A673 (cell line): ENCODE data around the gene SIGLEC6. TPM values are rescaled to one million over a fixed set of nuclear protein-coding genes. Genes with fewer than 3 reads are reported as not detected.

Experiments used
- BruUV-seq: library from RNA; stranded (reverse); fragments of 400-500 nt; replicated peaks from 2 replicates; lab custom pipeline; 2021; lab: Mats Ljungman, UMichigan
- CTCF ChIA-PET: fragments of 300-600 bp; sonication (Branson Sonifier 250); formaldehyde crosslinking; loops from one replicate; lab custom pipeline; 2022; ENCODE audit warnings: antibody characterized with exemption; lab: Charles Lee
- POLR2A ChIA-PET: fragments of 300-600 bp; sonication (Branson Sonifier 250); formaldehyde crosslinking; loops from one replicate; lab custom pipeline; 2022; ENCODE audit warnings: antibody characterized with exemption; ENCODE audit not compliant: low non-redundant PET; lab: Charles Lee
- DNase-seq: peaks from one replicate; pipeline ENCODE4 v3.0.0-alpha.2; 2015; ENCODE audit warnings: low spot score
- H3K27ac ChIP-seq: fragments of 200-600 bp; sonication (generic); 2 replicates; pipeline ENCODE4 v1.5.1; 2016; ENCODE audit warnings: mixed run types, low read depth, mild to moderate bottlenecking, mixed read lengths, antibody characterized with exemption, low read length; ENCODE audit not compliant: poor library complexity, severe bottlenecking
- H3K27me3 ChIP-seq: fragments of 200-600 bp; sonication (generic); replicated peaks from 2 replicates; pipeline ENCODE4 v1.6.1; 2017; ENCODE audit warnings: mixed run types, low read depth, mild to moderate bottlenecking, mixed read lengths, antibody characterized with exemption, low read length; ENCODE audit not compliant: insufficient read depth, poor library complexity
- H3K36me3 ChIP-seq: fragments of 200-600 bp; sonication (generic); 2 replicates; pipeline ENCODE4 v1.6.1; 2016; ENCODE audit warnings: mixed run types, mild to moderate bottlenecking, mixed read lengths, antibody characterized with exemption, low read length; ENCODE audit not compliant: insufficient read depth, poor library complexity, severe bottlenecking
- H3K4me1 ChIP-seq: fragments of 200-600 bp; sonication (generic); 2 replicates; pipeline ENCODE4 v1.6.1; 2017; ENCODE audit warnings: mixed run types, mild to moderate bottlenecking, mixed read lengths, antibody characterized with exemption, low read length; ENCODE audit not compliant: insufficient read depth, poor library complexity, severe bottlenecking
- H3K4me3 ChIP-seq: fragments of 200-600 bp; sonication (generic); 2 replicates; pipeline ENCODE4 v1.5.1; 2016; ENCODE audit warnings: low read depth, mixed run types, mild to moderate bottlenecking, mixed read lengths, low read length; ENCODE audit not compliant: poor library complexity, severe bottlenecking
- H3K9me3 ChIP-seq: fragments of 200-600 bp; sonication (generic); 2 replicates; pipeline ENCODE4 v1.6.1; 2016; ENCODE audit warnings: mixed run types, low read depth, mild to moderate bottlenecking, mixed read lengths, antibody characterized with exemption, low read length; ENCODE audit not compliant: poor library complexity, severe bottlenecking
- EZH2 ChIP-seq: fragments of 200-600 bp; sonication (generic); IDR thresholded peaks from 2 replicates; pipeline ENCODE4 v1.6.1; 2017; ENCODE audit warnings: borderline replicate concordance, low read depth, mild to moderate bottlenecking, mixed read lengths, antibody characterized with exemption, low read length; ENCODE audit not compliant: poor library complexity, severe bottlenecking
- intact Hi-C: fragments of 100-400 bp; cut with micrococcal nuclease; formaldehyde crosslinking; loops from one replicate; pipeline ENCODE4 v1.10.0; 2022; ENCODE audit not compliant: unreplicated experiment
- total RNA-seq: library from RNA; stranded (reverse); gene quantifications from 2 replicates; pipeline ENCODE4 v1.2.3, GENCODE V29; 2021
- TF ChIP-seq, protein P1 (sequence below): fragments of 300-800, 200-600 bp; sonication (generic); conservative IDR thresholded peaks from 2 replicates; pipeline ENCODE4 v1.5.1; 2017; ENCODE audit warnings: low read depth, mild to moderate bottlenecking, antibody characterized with exemption, low read length, moderate library complexity, mixed read lengths

The SIGLEC6 gene
- total RNA-seq, 1 experiment from 2014 or later, result not detected

GRCh38 chr19:51497666-51498065 is 33.8 kb downstream of the SIGLEC6 start:
- Histone ChIP-seq H3K4me1 (no peaks in the 10 kb centered on the region), H3K27ac (no peak overlapping the region), H3K4me3 (no peak overlapping the region), H3K36me3 (no peaks in the 10 kb centered on the region), H3K9me3 (no peaks in the 10 kb centered on the region), H3K27me3 (peaks cover 17% of the 10 kb centered on the region)
- ChIA-PET CTCF (no interaction called here), POLR2A (no interaction called here)
- TF ChIP-seq, protein P1, sequence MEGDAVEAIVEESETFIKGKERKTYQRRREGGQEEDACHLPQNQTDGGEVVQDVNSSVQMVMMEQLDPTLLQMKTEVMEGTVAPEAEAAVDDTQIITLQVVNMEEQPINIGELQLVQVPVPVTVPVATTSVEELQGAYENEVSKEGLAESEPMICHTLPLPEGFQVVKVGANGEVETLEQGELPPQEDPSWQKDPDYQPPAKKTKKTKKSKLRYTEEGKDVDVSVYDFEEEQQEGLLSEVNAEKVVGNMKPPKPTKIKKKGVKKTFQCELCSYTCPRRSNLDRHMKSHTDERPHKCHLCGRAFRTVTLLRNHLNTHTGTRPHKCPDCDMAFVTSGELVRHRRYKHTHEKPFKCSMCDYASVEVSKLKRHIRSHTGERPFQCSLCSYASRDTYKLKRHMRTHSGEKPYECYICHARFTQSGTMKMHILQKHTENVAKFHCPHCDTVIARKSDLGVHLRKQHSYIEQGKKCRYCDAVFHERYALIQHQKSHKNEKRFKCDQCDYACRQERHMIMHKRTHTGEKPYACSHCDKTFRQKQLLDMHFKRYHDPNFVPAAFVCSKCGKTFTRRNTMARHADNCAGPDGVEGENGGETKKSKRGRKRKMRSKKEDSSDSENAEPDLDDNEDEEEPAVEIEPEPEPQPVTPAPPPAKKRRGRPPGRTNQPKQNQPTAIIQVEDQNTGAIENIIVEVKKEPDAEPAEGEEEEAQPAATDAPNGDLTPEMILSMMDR, result no peak
- no peak for TF ChIP-seq EZH2
- BruUV-seq, result no TSS peak
- intact Hi-C loops, result no loop called here
- no peak for DNase-seq

GRCh38 chr19:51493776-51494175 is 37.7 kb downstream of the SIGLEC6 start:
- no peaks in the 10 kb centered on the region for H3K4me1 ChIP-seq
- no peak overlapping the region for H3K4me3 ChIP-seq
- no peak overlapping the region for H3K27ac ChIP-seq
- intact Hi-C loops, result no loop called here
- no peaks in the 10 kb centered on the region for H3K36me3 ChIP-seq
- H3K9me3 ChIP-seq, result no peaks in the 10 kb centered on the region
- TF ChIP-seq EZH2, result no peak
- TF ChIP-seq, protein P1, result no peak
- no TSS peak for BruUV-seq
- ChIA-PET POLR2A (no interaction called here), CTCF (no interaction called here)
- peaks cover 47% of the 10 kb centered on the region for H3K27me3 ChIP-seq
- no peak for DNase-seq

DNA sequence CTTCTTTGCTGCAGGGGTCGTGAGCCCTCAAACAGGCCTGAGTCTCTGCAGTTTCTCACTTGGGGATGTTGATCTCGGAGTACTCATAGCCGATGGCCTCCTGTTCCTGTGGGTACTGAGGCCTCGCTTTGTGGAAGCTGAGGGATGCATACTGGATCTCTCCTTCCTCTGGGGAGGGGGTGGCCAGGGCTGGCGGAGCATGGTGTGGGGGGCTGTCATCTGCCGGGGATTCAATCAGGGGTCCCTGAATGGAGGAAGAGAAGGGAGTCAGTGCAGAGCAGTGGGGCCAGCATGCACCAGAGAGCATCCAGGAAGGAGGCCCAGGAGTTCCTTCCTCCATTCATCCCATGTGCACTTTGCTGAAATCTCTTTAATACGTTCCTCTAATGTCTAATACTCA is 39.9 kb downstream of the SIGLEC6 start:
- no peak for TF ChIP-seq EZH2
- TF ChIP-seq, protein P1, result no peak

More for the DNA sequence above, 39.9 kb downstream of the SIGLEC6 start:
- H3K27ac ChIP-seq, result no peak overlapping the region
- intact Hi-C loops, result no loop called here
- ChIA-PET POLR2A (no interaction called here), CTCF (no interaction called here)
- H3K4me3 ChIP-seq, result no peak overlapping the region
- no peaks in the 10 kb centered on the region for H3K36me3 ChIP-seq
- H3K27me3 ChIP-seq, result peaks cover 52% of the 10 kb centered on the region
- no peak for DNase-seq
- H3K4me1 ChIP-seq, result no peaks in the 10 kb centered on the region
- H3K9me3 ChIP-seq, result no peaks in the 10 kb centered on the region
- BruUV-seq, result no TSS peak
